Femur (tissue), 1 donor: ENCODE measurements around the gene TNFSF13B.

Source experiments
- DNase-seq: peaks from one replicate; pipeline ENCODE4 v3.0.0-alpha.2; 2017

The TNFSF13B gene

GRCh38 chr13:108350579-108350978 is 81.1 kb downstream of the TNFSF13B start:
- DNase-seq = no peak

- no peak for DNase-seq
These were observed 83.1 kb downstream of the TNFSF13B start for GRCh38 chr13:108352599-108352998.

GRCh38 chr13:108357228-108357627 is 87.7 kb downstream of the TNFSF13B start:
- DNase-seq = no peak
